K562 (cell line): Measurements from ENCODE around the gene ATL2. TPM values are rescaled to one million over a fixed set of nuclear protein-coding genes. Genes with fewer than 3 reads are reported as not detected.

ENCODE experiments used
- ATAC-seq: fragments of 200-7000 bp; cut with Tn5 transposase; 3 replicates; pipeline ENCODE4 v1.9.1; 2020; ENCODE audit warnings: moderate library complexity
- BruUV-seq: library from RNA; stranded (reverse); fragments of 400-500 nt; replicated peaks from 2 replicates; lab custom pipeline; 2021; lab: Mats Ljungman, UMichigan
- CTCF ChIA-PET: fragments of 300-600 bp; formaldehyde crosslinking; extraction: SDS; loops from one replicate; lab custom pipeline; 2021; ENCODE audit warnings: low intra/inter-chr PET ratio; lab: Yijun Ruan, JAX
- POLR2A ChIA-PET: fragments of 300-600, 350-650 bp; sonication (Branson Sonifier 250); formaldehyde crosslinking; extraction: SDS; loops from one replicate; lab custom pipeline; 2021; ENCODE audit warnings: antibody characterized with exemption, inconsistent platforms; lab: Yijun Ruan, JAX
- DNase-seq, 4 experiments: peaks; one replicate each; pipeline versions ENCODE4 v3.0.0 to v3.0.0-alpha.2; 2011 to 2018; ENCODE audit warnings: low spot score in 3 of 4, mixed read lengths in 3 of 4; ENCODE audit errors: extremely low read depth in 1 of 4
- FAIRE-seq: peaks from 2 replicates; lab custom pipeline; 2011; peaks lifted over from hg19 to GRCh38; lab: Jason Lieb, UNC
- H2AFZ ChIP-seq: 2 replicates; pipeline ENCODE4 v1.6.0; 2011; ENCODE audit warnings: low read depth, low read length, control low read depth, inconsistent platforms
- H3K27ac ChIP-seq: fragments of 200-600 bp; 3 replicates; pipeline ENCODE4 v1.8.0; 2011; ENCODE audit warnings: low read depth, mild to moderate bottlenecking, control low read depth, inconsistent platforms, low read length, moderate library complexity, mixed read lengths; ENCODE audit errors: extremely low read depth
- H3K27me3 ChIP-seq, 2 experiments: fragments of 300-600 bp in 1 of 2; 2 replicates in 1 of 2; 3 replicates in 1 of 2; pipeline versions ENCODE4 v1.6.0 to v1.8.0; 2011; ENCODE audit warnings: inconsistent platforms in 2 of 2, low read length in 2 of 2, mild to moderate bottlenecking in 1 of 2, mixed read lengths in 1 of 2, moderate library complexity in 1 of 2; ENCODE audit not compliant: control insufficient read depth in 2 of 2, insufficient read depth in 2 of 2
- H3K36me3 ChIP-seq: fragments of 300-600 bp; 3 replicates; pipeline ENCODE4 v1.8.0; 2011; ENCODE audit warnings: mild to moderate bottlenecking, low read length, inconsistent platforms; ENCODE audit not compliant: control insufficient read depth, insufficient read depth
- H3K4me1 ChIP-seq, 2 experiments: fragments of 200-600 bp in 1 of 2; replicated peaks in 1 of 2; 2 replicates in 1 of 2; 3 replicates in 1 of 2; pipeline versions ENCODE4 v1.5.1 to v1.8.0; 2011; ENCODE audit warnings: inconsistent platforms in 2 of 2, low read length in 2 of 2, mild to moderate bottlenecking in 1 of 2, mixed read lengths in 1 of 2, moderate library complexity in 1 of 2; ENCODE audit not compliant: control insufficient read depth in 2 of 2, insufficient read depth in 2 of 2
- H3K4me2 ChIP-seq: 2 replicates; pipeline ENCODE4 v1.6.1; 2011; ENCODE audit warnings: low read length, control low read depth, inconsistent platforms, mixed read lengths; ENCODE audit not compliant: insufficient read depth
- H3K4me3 ChIP-seq: fragments of 200-600 bp; sonication (generic), shearing (Covaris generic); 2 replicates; pipeline ENCODE4 v1.5.1; 2016; ENCODE audit warnings: control low read depth, inconsistent platforms
- H3K79me2 ChIP-seq: fragments of 200-600 bp; 3 replicates; pipeline ENCODE4 v1.8.0; 2011; ENCODE audit warnings: low read length, inconsistent platforms; ENCODE audit not compliant: control insufficient read depth, insufficient read depth
- H3K9ac ChIP-seq, 2 experiments: 2 replicates each; pipeline versions ENCODE4 v1.6.0 to v1.6.1; 2011; ENCODE audit warnings: low read depth in 2 of 2, low read length in 2 of 2, control low read depth in 1 of 2, inconsistent platforms in 1 of 2, mild to moderate bottlenecking in 1 of 2, mixed read lengths in 1 of 2; ENCODE audit not compliant: insufficient read depth in 1 of 2
- H3K9me1 ChIP-seq: one replicate; pipeline ENCODE4 v1.6.0; 2011; ENCODE audit warnings: inconsistent platforms, mild to moderate bottlenecking, low read length, moderate library complexity; ENCODE audit not compliant: control insufficient read depth, insufficient read depth
- H3K9me3 ChIP-seq: replicated peaks from 2 replicates; pipeline ENCODE4 v1.5.1; 2011; ENCODE audit warnings: low read depth, low read length, inconsistent platforms; ENCODE audit not compliant: control insufficient read depth, insufficient read depth
- H4K20me1 ChIP-seq: replicated peaks from 2 replicates; pipeline ENCODE4 v1.6.1; 2011; ENCODE audit warnings: low read length, inconsistent platforms, mixed read lengths; ENCODE audit not compliant: control insufficient read depth, insufficient read depth
- ATF7 ChIP-seq: fragments of 450-650 bp; IDR thresholded peaks from 2 replicates; pipeline ENCODE4 v1.7.1; 2014; ENCODE audit warnings: mild to moderate bottlenecking, moderate library complexity
- FOXM1 ChIP-seq, 2 experiments: fragments of 450-650 bp in 1 of 2; sonication (generic) in 1 of 2; formaldehyde crosslinking in 1 of 2; IDR thresholded peaks; 2 replicates each; pipeline versions ENCODE4 v1.6.1 to v1.9.0; 2017 to 2022; ENCODE audit warnings: low read depth in 2 of 2, mild to moderate bottlenecking in 2 of 2, missing genetic modification reagents in 1 of 2, moderate library complexity in 1 of 2
- RFX7 ChIP-seq: fragments of 250-450 bp; sonication (Bioruptor Pico); IDR thresholded peaks from 2 replicates; pipeline ENCODE4 v1.5.1; 2021; ENCODE audit warnings: mild to moderate bottlenecking
- SMAD4 ChIP-seq: fragments of 250-450 bp; sonication (Bioruptor Pico); conservative IDR thresholded peaks from 2 replicates; pipeline ENCODE4 v1.8.0; 2021; ENCODE audit warnings: inconsistent platforms, mild to moderate bottlenecking, moderate library complexity
- ZBTB33 ChIP-seq: sonication (generic); formaldehyde crosslinking; IDR thresholded peaks from 2 replicates; pipeline ENCODE4 v1.8.1; 2023; ENCODE audit warnings: mild to moderate bottlenecking, missing genetic modification reagents
- ZNF436 ChIP-seq: fragments of 250-450, 450-650 bp; sonication (Bioruptor Pico); formaldehyde crosslinking; IDR thresholded peaks from 2 replicates; pipeline ENCODE4 v1.7.0; 2020; ENCODE audit warnings: mild to moderate bottlenecking
- ZNF785 ChIP-seq: fragments of 250-450 bp; sonication (Bioruptor Pico); IDR thresholded peaks from 2 replicates; pipeline ENCODE4 v1.4.0; 2020; ENCODE audit warnings: mild to moderate bottlenecking
- WGBS: fragments of 100-300 bp; shearing (Covaris generic); methylation state at CpG from one replicate; pipeline ENCODE4 v1.1.6; 2016; ENCODE audit warnings: low coverage, mixed read lengths; ENCODE audit not compliant: insufficient coverage; ENCODE audit errors: missing lambda C conversion rate; 5-methylcytosine and 5-hydroxymethylcytosine counted together
- in situ Hi-C: fragments of 300-500 bp; cut with MboI; formaldehyde crosslinking; loops from 4 replicates; pipeline ENCODE4 v1.15.0; 2018; ENCODE audit warnings: inconsistent platforms, mixed read lengths
- intact Hi-C: fragments of 100-400 bp; cut with micrococcal nuclease; formaldehyde crosslinking; loops from 2 replicates; pipeline ENCODE4 v1.14.2; 2022
- polyA plus RNA-seq, 8 experiments: library from polyadenylated mRNA; depleted of rRNA in 4 of 8; stranded (reverse) in 5 of 8; unstranded in 3 of 8; fragments of >200 nt; fragmentation: Nextera tagmentation in 2 of 8; fragmentation: Illumina TruSeq in 1 of 8; extraction: Ambion mirVana in 2 of 8; extraction: Trizol in 1 of 8; gene quantifications; 2 replicates each; pipeline versions ENCODE4 v1.2.1 to v1.2.3, GENCODE V29; 2011 to 2014; ENCODE audit warnings: inconsistent platforms in 1 of 8, missing spikeins in 1 of 8
- total RNA-seq, 7 experiments: library from RNA; depleted of rRNA in 6 of 7; stranded (reverse); fragments of >200 nt in 6 of 7; fragmentation: Illumina TruSeq in 2 of 7; extraction: Trizol in 2 of 7; gene quantifications; 2 replicates each; pipeline versions ENCODE4 v1.2.1 to v1.2.3, GENCODE V29; 2011 to 2021; ENCODE audit warnings: low replicate concordance in 1 of 7

Gene ATL2
- total and polyA plus RNA-seq, 9 of the 15 experiments (the other 6 are each of a cell fraction or from before 2014, with no cell fraction given) = 12.0 to 80.8 (median 70.2) TPM

GRCh38 chr2:38398739-38399138 is 21.7 kb upstream of the ATL2 start:
- H3K36me3 ChIP-seq = no peaks in the 10 kb centered on the region
- no peak for TF ChIP-seq ZBTB33 (CRISPR knock-in tag)
- CTCF ChIA-PET = no interaction called here
- no peak overlapping the region for H3K4me3 ChIP-seq
- H3K9me1 ChIP-seq = no peaks in the 10 kb centered on the region
- ATAC-seq (no peak), DNase-seq (no peak), FAIRE-seq (no peak)
- no peaks in the 10 kb centered on the region for H4K20me1 ChIP-seq
- no peaks in the 10 kb centered on the region for H3K79me2 ChIP-seq
- peaks cover 3 to 4% of the 10 kb centered on the region in 2 experiments; a peak in 1 of 5 replicates for H3K4me1 ChIP-seq
- intact Hi-C loops = no loop called here
- no peak overlapping the region for H3K9ac ChIP-seq
- no peaks in the 10 kb centered on the region; the same call in 1 of the 2 replicates for H3K9me3 ChIP-seq
- WGBS = 25% methylated on average over 4 of the region's 4 CpGs
- in situ Hi-C loops = no loop called here
- no peaks in the 10 kb centered on the region; a peak in 1 of 5 replicates for H3K27me3 ChIP-seq
- BruUV-seq = no TSS peak
- no peak overlapping the region for H3K4me2 ChIP-seq
- H3K27ac ChIP-seq = no peak overlapping the region
- no peak overlapping the region for H2AFZ ChIP-seq
- POLR2A ChIA-PET = interaction anchor here (1.4 kb wide), 1 partner anchor 9 kb away, joined by 8 read pairs; no protein-coding TSS in a partner anchor

- no peak overlapping the region for H3K4me2 ChIP-seq
- H2AFZ ChIP-seq = no peak overlapping the region
- no peak overlapping the region for H3K27ac ChIP-seq
- FAIRE-seq = peak; percentile 49
- no peaks in the 10 kb centered on the region for H3K36me3 ChIP-seq
- no peaks in the 10 kb centered on the region for H3K79me2 ChIP-seq
- WGBS = 22% methylated on average over 5 of the region's 5 CpGs
- no peak overlapping the region for H3K4me3 ChIP-seq
- no peak for ATAC-seq
- H3K9me1 ChIP-seq = no peaks in the 10 kb centered on the region
- in situ Hi-C loops (no loop called here), intact Hi-C loops (no loop called here)
- no peaks in the 10 kb centered on the region for H4K20me1 ChIP-seq
- BruUV-seq = no TSS peak
- no peak for DNase-seq
- CTCF ChIA-PET = no interaction called here
- no peaks in the 10 kb centered on the region for H3K9me3 ChIP-seq
- POLR2A ChIA-PET = interaction anchor here (1.0 kb wide), 1 partner anchor 10 kb away, joined by 4 read pairs; no protein-coding TSS in a partner anchor
- H3K27me3 ChIP-seq = no peaks in the 10 kb centered on the region
- no peak overlapping the region for H3K9ac ChIP-seq
- H3K4me1 ChIP-seq = 0 out of 5 replicates have a peak, but pooled peaks cover 3 to 4% of the 10 kb centered on the region in 2 experiments
- TF ChIP-seq ZNF436 (CRISPR knock-in tag) (no peak), ATF7 (0 out of 2 replicates have a peak, but pooled peaks have one; percentile 31), SMAD4 (CRISPR knock-in tag) (no peak), FOXM1 (IDR thresholded peaks at IDR 0.05; ENCODE audit: low read depth) (peak; percentile 68; the same call in 1 of the 2 replicates), FOXM1 (CRISPR knock-in tag; IDR thresholded peaks at IDR 0.05; ENCODE audit: low read depth) (no peak), RFX7 (CRISPR knock-in tag) (no peak), ZNF785 (CRISPR knock-in tag) (no peak)
These were observed 17.8 kb upstream of the ATL2 start for GRCh38 chr2:38394903-38395341.
